ENCODE results near the gene PLEKHN1.
A peak's percentile ranks its signal among the peaks of the same experiment; 100 is the strongest.
"Not testable (repeated sequence)": the region's sequence is repeated elsewhere in the genome, so short reads cannot be mapped to it uniquely, and the experiment has no call there.

PLEKHN1 gene

GRCh38 chr1:997713-997992 is 31.4 kb downstream of the PLEKHN1 start:
- no peak for DNase-seq

DNA sequence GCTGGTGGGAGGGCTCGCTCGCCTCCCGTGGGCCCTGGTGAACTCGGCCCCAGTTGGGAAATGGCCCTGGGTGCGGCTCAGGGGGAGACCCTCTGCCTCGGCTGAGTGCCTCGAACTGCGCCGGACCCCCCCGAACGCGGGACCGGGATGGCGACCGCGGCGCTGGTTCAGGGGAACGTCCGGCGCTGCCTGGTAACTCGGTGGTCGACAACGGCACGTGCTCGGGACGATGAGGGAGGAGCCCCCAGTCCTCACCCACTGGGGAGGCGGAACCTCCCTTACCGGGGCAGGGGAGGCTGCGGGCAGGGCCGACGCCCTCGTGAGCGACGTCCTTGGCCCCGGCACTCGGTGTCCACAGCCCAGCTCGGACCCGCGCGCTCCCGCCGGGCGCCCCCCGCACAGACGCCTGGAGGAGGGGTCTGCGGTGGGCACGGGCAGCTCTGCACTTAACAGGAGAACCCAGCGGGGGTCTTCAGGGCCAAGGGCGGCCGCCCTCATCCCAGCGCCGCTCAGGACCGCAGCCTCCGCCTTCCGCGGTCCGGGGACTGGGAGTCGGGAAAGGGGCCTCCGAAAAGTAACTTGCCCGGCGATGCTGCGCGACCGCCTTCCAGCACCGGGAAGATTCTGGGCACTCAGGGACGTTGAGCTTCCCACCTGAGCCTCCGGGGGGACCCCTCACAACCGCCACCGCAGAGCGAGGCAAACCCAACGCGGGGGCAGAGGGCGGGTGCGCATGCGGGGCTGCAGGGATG is 31.9 kb downstream of the PLEKHN1 start:
- peak; percentile 34 for DNase-seq

- no peak for DNase-seq
These were observed 32.4 kb downstream of the PLEKHN1 start for GRCh38 chr1:998745-998994.

GRCh38 chr1:998995-999724 is 32.9 kb downstream of the PLEKHN1 start:
- DNase-seq = peak; percentile 56

DNA sequence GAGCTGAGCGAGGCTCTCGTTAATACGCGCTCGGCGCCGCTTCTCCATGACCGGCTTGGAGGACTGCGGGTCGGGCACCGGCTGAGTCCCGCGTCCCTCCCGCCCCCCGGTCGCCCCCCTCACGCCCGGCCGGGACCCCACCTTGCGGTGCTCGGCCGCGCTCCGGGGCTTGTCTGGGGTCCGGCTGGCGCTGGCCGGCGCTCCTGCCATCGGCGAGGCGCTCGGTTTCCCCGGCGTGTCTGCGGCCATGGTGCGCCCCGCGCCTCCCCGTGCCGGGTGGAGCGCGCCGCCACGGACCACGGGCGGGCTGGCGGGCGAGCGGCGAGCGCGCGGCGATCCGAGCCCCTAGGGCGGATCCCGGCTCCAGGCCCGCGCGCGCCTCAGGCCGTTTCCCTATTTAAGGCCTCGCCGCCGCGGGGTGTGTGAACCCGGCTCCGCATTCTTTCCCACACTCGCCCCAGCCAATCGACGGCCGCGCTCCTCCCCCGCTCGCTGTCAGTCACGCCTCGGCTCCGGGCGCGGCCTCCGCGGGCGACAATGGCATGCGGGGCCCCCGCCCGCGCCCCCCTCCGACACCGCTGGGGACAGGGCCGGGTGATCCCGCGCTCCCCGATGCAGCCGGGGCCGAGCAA is 33.6 kb downstream of the PLEKHN1 start, which contains the start of gene HES4:
HES4 (minus strand) TSS at position 373 of the 632 bp plus-strand sequence; CDS start at position 249, 124 bp downstream.
- peak; percentile 97 for DNase-seq

DNA sequence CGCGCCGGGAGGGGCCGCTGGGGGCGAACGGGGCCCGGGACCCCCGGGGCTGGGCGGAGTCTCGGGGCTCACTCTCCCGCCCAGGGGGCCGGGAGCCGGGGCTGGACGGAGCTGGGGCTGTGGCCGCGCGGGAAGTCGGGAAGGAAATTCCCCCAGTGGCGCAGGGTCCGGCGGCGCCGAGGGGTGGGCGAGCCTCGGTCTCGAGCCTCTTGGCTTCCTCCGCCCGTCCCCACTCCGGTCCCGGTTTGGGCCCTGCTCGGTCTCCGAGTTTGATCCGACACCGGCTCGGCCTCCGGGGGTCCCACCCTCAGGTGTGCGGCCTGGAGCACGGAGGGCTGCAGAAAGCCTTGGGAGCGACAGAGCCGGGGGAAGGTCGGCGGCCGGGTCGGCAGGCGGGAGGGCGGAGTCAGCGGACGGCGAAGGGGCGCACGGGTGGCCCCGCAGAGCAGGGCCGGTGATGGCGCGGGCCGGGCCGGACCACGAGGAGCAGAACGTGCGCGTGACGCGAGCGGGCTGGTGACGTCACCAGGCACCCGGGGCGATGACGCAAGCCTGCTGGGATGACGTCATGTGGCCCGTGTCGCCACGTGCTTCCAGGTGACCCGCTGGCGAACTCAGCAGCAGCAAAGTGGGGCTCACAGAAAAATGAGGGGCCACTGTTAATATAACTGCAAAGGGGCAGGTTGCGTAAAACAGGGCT is 34.2 kb downstream of the PLEKHN1 start:
- peak; percentile 93 for DNase-seq

GRCh38 chr1:1001057-1001783 is 34.9 kb downstream of the PLEKHN1 start:
- no peak for DNase-seq

- no peak for DNase-seq
These were observed 37.5 kb downstream of the PLEKHN1 start for GRCh38 chr1:1003618-1004419.

DNA sequence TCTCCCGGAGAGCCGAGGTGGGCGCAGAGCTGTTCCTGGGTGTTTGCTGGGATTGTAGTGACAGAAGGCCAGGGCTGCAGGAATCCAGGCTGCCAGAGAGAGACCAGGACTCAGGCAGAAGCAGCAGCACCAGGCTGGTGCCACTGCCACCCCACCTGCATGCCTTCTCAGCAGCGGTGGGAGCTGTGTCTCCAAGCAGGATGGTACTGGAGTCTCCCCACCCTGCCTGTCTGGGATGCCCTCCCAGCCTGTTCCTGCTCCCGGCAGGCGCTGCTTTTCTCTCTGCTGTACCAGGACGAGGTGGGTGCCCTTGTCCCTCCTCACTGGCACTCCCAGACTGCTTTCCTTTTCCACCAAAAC is 38.1 kb downstream of the PLEKHN1 start:
- DNase-seq = no peak

DNA sequence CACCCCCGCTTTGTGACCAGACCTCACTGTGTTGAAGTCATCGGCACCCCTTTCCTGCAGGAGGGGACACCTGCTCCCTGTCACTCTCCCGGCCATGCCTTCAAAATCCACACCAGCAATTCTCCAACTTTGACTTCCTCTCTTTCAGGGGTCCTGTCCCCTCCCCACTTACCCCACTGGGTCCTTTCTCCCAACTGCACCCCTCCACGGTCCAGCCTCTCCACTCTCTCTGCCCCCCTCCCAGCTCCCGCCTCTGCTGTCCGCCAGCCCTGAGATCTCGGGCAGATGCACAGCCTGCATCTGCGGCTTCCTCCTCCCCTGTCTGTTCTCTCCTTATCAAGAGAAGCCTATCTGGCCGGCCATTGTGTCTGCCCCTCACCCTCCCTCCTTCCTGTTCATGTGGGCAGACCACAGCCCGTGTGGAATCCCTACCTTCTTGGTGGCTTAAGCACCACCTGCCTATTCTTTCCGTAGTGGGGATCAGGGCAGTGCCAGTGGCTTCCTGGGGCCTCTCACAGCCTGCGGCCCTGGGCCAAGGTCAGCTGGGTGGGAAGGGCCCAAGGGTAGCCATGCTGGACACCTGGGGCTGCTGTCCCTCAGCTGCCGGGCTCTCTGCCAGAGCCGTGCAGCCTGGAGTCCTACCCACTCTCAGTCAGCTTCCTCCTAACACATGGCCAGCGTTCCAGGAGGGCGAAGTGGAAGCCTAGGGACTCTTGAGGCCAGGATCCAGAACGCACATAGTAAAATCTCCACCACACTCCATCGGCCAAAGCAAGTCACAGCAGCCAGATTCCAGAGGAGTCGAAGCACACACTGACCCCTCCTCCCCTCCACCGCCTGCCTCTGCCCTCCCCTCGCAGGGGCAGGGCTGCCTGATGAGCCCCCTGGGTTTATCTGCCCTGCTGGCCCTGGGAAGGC is 38.8 kb downstream of the PLEKHN1 start:
- peak; percentile 47 for DNase-seq

GRCh38 chr1:1005774-1006304 is 39.6 kb downstream of the PLEKHN1 start:
- no peak for DNase-seq

DNA sequence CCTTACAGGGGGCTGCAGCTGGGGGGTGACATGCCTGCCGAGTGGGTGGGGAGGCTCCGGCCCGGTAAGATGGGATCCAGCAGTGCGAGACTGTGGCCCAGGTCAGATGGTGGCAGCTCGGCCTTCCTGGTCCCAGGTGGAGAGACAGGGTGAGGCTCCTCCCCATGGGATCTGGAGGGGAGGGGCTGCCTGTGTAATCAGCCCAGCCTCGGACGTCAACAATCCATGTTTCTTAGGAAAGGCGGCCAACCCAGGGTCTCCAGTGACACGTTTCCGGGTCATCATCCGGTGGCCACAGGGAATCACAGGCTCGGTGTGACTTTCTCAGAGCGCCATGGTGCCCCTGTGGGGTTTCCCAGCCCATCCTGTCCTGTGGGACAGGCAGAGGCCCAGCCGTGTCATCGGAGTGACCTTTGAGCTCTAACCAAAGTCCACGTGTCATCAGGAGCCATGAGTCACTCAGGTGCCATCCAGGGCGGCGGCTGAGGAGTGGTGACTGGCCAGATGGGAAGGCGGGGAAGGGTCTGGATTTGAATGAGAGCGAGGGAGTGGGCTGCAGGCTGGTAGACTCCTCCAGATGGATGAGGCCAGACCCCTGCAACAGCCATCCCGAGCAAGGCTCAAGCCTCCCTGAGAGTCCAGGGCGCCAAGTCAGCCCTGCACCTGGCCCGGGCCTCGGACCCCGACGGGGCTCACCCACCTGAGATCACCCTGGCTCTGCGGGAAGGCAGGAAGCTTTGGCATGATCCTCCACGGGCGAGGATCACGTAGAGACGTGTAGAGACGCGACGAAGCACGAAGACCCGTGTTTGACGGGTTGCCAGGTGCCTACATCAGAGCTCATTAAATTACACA is 40.2 kb downstream of the PLEKHN1 start:
- peak; percentile 24 for DNase-seq

DNA sequence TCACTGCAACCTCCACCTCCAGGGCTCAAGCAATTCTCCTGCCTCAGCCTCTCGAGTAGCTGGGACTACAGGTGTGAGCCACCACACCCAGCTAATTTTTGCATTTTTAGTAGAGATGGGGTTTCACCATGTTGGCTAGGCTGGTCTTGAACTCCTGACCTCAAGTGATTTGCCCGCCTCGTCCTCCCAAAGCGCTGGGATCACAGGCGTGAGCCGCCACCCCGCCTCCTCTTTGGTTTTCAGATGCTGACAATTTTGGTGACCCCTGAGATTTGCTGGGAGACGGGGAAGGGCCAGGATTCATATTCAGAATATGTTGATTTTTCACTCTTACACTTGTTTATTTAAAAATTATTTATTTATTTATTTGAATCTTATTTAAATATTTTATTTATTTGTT is 43.8 kb downstream of the PLEKHN1 start:
- DNase-seq = not testable (repeated sequence)

GRCh38 chr1:1011396-1011949 is 45.2 kb downstream of the PLEKHN1 start:
- DNase-seq = no peak

DNA sequence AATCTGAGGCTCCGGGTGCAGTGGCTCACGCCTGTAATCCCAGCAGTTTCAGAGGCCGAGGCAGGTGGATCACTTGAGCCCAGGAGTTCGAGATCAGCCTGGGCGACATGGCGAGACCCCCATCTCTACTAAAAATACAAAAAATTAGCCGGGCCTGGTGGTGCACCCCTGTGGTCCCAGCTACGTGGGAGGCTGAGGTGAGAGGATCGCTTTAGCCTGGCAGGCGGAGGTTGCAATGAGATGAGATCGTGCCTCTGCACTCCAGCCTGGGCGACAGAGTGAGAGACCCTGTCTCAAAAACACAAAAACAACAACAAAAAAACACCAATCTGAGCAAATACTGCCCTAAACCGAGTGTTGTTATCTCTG is 46.4 kb downstream of the PLEKHN1 start:
- DNase-seq = not testable (repeated sequence)

GRCh38 chr1:1013105-1013921 is 47.0 kb downstream of the PLEKHN1 start, which contains the start of gene ISG15:
Gene ISG15 (plus strand): TSS chr1:1013497. CDS start chr1:1013574, 77 bp downstream.
- peak; percentile 99 for DNase-seq

DNA sequence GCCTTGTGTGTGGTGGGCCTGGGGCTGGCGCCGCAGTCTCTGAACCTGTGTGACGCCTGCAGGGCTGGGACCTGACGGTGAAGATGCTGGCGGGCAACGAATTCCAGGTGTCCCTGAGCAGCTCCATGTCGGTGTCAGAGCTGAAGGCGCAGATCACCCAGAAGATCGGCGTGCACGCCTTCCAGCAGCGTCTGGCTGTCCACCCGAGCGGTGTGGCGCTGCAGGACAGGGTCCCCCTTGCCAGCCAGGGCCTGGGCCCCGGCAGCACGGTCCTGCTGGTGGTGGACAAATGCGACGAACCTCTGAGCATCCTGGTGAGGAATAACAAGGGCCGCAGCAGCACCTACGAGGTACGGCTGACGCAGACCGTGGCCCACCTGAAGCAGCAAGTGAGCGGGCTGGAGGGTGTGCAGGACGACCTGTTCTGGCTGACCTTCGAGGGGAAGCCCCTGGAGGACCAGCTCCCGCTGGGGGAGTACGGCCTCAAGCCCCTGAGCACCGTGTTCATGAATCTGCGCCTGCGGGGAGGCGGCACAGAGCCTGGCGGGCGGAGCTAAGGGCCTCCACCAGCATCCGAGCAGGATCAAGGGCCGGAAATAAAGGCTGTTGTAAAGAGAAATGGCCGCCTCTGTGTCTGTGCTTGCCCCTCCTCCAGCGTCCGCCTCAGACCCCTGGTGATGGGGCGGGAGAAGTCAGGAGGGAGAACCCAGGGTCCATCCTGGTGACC is 47.8 kb downstream of the PLEKHN1 start:
- peak; percentile 47 for DNase-seq

Measured in suppressor macrophage treated with lipopolysaccharide for 4 hours (primary cell).